Stimulated activated CD4-positive, alpha-beta T cell treated with anti-CD3 and anti-CD28 coated beads, Interleukin-4, amount 100 ng/mL, for 24 hours (primary cell): ENCODE data around the gene MTA3.

Experiments
- DNase-seq: peaks from one replicate; pipeline ENCODE4 v3.0.0-alpha.2; 2020

MTA3 gene

DNA sequence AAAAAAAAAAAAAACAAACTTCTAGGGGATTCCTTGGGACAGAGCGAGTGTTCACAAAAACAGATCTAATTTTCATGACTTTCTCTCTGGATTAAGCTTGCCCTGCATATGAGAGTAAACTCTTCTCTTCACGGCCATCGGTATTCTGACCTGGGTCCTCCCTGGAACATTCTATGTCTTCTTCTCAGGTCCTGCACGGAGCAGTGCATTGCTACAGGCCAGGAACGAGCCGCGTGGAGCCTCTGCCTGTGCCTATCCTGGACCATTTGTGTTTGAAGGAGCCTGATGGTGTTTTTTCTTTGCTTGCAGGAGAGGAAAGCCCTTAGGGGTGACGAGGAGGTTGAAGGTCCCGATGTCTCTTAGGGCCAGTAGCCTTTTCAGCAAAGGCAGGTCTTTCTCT is 197.3 kb downstream of the MTA3 start:
- DNase-seq, result no peak

DNA sequence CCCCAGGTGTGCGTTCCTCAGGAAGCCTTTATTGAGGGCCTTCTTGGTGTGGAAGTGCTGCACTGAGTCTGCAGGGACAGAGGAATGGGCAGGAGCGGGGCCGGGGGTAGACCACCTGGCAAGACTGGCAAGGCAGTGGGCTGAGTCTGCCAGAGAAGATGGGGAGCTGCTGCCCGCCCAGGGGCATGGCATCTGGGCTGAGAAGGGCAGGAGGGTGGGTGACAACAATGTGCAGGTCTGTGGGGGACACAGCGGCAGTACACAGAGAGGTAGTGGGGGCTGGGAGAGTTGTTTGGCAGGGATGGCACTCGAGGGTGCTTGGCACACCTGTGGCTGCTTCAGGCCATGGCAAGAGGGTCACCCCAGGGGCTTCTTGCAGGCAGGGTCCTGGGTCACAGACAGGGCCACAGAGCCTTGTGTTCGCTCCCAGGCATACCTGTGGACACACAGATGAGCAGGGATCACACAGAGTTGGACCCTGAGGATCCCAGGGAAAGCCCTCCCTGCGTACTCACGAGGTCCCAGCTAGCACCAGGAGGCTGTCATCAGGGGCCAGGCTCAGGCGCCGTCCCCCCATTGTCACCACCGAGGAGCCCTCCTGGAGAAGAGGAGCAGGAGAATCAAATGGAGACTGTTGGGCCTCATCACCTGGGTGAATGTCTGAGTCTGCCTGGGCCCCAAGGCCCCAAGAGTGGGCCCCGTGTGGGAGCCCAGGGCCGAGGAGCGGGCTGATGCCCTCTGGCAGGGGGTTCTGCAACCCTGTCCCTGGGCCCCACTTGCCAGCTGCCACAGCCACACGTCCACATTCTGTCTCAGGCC is 198.9 kb downstream of the MTA3 start:
- no peak for DNase-seq

DNA sequence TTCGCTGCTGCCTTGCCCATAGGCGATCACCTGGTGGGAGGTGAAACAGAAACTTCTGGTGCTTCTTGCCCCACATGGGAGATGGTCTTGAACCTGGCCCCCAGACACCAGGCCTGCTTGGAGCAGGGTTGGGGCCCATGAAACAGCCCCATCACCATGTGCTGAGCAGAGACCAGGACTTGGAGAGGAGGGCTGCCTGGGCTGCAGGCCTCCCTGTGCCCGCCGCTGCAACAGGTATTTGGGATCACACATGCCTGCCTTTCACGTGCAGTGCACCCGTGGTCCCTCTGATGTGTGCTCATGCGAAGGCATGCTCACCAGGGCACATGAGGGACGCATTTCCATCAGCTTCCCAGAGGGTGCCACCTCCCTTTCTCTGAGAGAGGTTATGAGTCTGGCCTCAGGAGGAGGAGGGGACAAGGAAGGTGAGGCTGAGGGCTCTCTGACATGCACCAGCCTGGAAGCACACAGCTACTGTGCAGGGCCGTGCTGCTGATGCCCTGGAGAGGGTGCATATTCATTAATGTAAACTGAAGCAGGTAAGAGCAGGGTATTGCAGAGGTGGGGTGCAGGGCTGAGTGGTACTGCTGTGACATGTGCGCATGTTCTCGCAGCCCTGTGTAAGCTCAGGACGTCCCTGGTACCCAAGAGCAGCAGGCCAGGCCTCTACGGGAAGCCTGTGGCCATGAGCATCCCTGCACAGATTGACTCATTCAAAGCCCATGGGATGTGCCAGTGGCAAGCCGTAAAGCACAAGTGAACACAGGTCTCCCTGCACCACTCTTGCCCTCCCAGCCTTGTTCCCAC is 199.7 kb downstream of the MTA3 start:
- DNase-seq, result no peak

DNA sequence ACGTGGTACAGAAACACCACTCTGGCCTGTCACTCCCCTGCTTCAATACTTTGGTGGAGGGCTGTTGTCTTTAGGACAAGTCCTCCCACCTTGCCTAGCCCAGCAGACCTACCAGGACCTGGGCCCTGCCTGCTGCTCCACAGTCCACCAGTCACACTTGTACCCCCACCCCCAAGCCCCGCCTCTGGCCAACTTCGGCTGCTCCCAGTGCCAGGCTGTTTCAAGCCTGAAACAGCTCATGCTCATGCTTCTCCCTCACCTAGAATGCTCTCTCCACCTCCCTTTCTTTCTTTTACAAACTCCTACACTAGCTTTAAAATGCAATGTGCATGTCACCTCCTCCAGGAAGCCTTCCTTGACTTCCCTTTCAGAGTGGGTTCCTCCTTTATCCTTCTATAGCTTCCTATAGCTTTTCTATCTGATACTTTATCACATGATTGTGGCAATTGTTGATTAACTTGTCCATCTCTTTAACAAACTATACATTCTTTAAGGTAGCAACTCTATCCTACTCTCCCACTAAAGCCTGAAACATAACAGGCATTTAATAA is 200.3 kb downstream of the MTA3 start:
- DNase-seq, result no peak

DNA sequence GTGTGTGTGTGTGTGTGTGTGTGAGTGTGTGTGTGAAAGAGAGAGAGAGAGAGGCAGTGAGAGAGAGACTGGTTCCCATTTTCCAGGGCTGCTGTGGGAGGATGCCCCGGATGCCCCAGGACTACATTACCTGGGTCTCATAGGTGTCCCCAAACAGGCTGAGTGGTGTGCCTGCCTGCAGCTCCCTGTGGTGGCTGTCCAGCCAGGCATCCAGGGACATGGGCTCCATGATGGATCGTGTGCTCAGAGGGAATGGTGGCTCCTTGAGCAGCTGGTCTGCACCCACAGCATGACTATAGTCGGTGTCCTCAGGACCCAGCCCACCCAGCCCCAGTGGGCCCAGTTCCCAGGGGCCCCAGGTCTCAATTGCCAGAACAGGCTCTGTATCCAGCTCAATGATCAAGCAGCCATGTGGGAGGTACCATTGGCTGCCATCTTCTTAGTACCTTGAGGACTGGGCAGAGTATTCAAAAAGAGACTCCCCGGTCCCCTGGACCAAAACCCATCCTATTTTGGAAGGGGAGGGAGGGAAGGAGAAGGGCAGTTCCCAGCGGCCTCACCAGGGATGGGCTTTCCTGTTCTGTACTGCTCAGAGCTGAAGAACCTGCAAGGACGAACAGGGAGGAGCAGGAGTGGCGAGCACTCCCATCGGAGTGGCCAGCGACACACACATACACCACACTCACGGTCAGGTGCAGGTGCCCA is 201.3 kb downstream of the MTA3 start:
- no peak for DNase-seq

DNA sequence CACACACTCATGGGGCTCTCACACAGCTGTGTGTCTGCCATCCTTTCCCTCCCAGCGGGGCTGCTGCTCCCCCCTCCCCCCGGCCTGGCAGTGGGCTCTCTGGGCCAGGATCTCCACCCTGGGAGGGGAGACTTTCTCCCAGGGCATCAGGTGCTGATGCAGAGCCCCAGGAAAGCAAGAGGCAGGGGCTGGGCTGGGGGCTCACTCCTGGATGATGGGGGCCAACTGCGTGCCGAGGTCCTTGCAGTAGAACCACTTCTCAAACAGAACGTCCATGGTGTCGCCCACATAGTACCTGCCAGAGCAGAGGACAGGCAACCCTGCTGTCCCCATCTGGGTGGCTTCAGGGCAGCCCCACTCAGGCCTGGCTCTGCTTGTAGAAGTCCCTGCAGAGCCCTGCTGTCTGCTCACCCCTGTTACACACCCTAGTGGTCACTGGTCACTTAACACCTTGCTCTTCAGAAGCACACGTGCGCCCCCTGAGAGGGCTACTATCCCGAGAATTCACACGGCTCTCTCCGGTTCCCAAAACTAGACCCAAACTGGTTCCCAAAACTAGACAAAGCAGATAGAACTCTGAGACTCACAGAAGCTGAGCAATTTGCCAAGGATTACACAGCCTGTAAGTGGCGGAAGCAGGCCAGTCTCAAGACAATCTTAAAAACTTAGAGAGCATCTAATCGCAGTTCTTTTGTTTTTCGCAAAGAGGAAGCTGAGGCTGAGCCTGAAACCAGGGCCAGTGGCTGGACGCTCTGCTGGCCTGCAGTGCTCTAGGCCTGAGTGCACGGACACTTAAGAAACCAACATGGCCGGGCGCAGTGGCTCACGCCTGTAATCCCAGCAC is 202.1 kb downstream of the MTA3 start:
- DNase-seq, result no peak

DNA sequence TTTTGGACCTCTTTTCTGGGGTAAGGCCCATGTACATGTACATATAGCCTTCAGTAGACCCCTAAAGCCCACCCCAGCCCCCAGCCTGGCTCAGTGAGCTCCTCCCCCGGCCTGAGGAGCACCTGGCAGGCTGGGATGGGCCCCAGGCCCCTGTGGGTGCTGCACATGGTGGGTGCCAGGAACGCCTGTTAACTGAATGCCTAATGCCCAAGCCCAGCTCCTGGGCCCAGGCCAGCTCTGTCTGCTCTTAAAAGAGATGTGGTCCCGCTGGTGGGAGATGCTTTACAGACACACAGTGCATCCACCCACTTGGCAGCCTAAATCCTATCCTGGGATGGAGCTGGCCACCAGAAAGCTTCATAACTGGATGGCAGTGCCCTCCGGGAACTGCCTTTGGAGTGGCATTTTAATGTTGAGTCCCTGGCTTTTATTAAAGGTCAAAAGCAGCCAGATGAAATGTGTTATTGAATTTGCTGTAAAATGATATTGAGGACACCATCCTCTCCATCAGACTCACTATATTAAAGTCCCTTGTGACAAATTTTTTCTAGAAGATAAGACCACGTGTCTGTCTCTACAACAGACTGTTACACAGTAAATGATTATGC is 203.2 kb downstream of the MTA3 start:
- DNase-seq, result no peak

DNA sequence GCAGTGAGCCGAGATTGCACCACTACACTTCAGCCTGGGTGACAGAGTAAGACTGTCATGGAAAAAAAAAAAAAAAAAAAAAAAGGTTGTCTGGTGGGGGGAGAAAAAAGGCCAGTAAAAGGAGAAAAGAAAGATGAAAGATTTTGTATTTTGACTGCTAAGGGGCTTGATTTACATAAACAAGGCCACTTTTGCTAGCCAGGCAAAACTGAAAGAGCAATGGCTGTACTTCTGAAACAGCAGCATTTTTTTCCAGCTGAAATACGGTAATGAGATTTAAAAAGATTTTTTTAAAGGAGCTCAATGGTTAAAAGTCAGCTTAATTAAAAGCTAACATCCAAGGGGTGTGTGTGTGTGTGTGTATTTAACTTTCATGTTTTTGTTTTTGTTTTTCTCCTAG is 206.8 kb downstream of the MTA3 start:
- DNase-seq, result no peak

DNA sequence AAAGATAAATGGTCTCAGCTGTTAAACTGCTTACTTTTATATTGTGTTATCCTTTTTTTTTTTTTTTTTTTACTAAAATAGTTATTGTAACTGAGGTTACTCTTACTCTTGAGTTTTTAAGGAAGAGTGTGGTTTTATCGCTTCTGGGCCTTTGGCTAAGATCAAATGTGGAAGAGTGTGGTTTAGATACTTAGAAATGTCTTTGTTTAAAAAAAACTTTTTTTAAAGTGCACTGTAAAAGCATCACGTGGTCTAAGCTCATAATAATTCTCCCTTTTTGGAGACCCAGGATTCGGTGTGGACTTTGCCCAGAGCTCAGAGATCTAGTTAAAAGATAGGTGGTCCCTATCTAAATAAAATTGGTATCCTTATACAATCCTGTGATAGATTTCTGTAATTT is 207.4 kb downstream of the MTA3 start:
- no peak for DNase-seq

DNA sequence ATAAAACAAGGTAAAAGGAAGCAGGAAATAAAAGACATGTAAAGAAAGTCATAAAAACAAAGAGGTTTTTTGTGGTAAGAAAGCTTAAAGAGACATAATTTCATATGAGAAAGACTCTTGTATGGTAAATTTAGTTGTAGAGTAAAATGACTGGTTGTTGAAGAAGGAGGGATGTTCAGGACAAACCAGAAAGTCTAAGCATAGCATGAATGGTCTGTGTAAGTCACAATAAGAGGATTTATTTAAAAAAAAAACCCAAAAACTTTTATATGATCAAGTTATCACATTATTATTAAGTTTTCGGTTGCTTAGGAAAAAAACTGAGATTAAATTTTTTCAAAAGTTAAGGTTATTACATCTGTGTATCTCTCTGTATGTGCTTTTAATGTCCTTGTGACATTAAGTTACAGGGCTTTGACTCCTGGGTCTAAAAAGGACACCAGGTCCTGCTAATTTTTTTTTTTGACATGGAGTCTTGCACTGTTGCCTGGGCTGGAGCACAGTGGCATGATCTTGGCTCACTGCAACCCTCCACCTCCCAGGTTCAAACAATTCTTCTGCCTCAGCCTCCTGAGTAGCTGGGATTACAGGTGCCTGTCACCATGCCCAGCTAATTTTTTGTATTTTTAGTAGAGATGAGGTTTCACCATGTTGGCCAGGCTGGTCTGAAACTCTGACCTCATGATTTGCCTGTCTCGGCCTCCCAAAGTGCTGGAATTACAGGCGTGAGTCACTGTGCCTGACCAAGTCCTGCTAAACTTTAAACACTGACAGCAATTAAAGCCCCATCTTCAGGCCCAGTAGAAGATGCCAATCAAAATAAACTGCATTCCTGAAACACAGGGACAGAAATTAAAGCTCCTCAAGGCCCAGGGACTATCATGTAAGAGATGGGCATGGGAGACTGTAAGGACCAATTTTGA is 209.7 kb downstream of the MTA3 start:
- no peak for DNase-seq

DNA sequence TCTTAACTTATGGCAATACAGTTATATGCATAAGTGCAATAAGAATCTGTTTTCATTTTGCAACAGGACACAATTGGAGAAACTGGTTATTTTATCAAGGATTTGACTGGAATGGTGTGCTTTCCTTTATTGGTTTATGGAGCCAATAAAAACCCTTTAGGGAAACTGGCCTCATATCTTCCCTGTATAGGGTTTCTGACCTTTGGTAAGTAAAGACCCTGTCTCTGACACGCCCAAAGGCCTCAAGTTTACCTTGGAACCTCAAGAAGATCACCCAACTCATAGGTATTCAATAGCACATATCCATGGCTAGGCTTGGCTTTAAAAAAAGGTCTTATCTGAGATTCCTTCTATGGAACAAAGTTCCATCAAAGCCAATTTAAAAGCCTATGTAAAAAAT is 212.7 kb downstream of the MTA3 start:
- DNase-seq, result no peak

DNA sequence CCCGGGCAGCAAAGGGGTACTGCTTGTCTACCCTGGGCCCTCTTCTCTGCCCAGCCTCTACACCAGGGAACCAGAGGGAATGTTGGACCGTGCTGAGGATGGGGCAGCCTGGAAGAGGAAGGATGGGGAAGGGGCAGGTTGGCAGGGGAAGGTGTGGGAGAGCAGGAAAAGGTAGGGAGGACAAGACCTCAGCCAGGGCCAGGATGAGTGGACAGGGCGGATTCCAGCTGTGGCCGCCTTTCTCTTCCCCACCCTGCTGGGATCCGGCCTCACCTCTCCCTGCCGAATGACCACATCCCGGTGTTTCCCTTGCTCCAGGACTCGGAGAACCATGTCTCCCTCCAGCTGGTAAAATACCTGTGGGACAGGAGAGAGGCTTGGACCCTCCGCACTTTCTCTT is 215.1 kb downstream of the MTA3 start:
- no peak for DNase-seq

DNA sequence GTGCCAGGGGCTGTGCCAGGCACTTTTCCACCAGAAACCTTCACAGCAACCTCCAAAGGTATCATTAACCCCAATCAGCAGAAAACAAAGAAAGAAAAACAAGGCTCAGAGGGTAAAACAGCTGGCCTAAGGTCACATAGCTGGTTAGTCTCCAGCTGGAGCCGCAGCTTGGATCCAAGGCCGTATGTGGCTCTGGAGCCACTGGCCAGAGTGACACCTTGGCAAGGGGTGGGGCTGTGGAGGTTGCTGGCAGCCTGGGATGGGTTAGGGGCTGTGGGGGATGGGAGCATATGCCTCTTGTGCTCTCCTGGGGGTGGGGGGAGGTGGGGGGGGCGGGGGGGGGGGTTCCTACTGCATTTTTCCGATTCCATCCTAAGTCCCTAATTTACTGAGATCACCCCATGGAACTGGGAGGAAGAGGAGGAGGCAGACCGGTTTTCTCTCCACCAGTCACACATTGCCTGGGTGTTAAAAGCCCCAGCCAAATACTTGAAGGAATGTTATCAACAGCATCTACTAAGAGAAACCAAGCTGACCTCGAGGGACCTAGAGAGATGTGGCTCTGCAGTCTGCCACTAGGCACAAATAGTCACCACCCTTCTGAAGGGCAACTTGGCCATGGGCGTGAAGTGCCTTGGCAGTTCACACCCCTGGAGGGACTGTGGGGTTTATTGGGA is 215.9 kb downstream of the MTA3 start:
- no peak for DNase-seq

DNA sequence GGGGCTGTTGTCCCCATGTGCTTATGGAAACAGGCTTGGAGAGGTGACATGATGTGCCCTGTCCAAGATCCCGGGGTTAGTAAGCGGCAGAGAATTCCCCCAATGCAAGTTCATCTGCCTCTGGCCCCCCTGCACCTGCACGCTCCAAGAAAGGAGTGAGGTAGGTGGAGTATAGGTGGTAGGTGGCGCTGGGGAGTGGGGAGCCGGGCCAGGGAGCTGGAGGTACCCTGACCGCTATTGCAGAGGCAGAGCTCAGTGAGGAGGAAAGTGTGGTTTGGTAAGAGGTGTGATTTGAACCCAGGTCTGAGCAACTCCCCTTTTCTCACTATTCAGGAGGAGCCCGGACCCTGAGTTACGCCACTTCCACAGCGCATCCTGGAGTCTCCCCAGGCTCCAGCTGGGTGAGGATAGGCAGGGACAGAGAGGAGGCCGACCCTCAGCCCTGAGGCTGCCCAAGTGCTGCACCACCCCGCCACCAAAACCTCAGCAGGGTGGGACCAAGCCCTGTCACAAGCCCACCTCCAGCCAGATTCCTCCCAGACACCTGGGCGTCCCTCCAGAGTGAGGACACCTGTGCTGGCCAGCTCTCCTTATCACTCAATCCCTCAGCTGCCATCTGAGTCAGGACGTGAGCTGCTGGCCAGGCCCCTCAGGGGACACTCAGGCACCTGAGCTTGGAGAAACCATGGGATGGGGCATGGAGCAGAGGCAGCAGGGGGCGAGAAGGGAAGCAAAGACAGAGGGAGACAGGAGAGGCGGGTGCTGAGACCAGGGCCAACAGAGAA is 218.3 kb downstream of the MTA3 start:
- no peak for DNase-seq

DNA sequence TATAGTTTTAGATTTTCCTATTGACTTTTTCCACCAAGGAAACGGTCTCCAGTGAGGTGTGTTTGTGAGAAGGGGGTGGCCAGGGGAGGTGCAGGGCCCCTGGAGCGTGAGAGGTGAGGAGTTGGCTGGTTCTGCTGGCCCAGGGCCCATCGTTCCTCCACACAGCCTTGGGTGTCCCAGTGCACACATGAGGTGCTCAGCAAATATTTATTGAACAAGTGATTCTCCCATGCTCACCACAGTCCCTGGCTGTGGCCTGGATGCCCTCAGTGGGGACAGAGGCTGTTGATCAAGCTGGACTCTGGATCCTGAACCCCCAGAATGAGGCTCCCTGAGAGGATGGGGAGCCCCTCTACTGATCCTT is 219.0 kb downstream of the MTA3 start:
- no peak for DNase-seq

DNA sequence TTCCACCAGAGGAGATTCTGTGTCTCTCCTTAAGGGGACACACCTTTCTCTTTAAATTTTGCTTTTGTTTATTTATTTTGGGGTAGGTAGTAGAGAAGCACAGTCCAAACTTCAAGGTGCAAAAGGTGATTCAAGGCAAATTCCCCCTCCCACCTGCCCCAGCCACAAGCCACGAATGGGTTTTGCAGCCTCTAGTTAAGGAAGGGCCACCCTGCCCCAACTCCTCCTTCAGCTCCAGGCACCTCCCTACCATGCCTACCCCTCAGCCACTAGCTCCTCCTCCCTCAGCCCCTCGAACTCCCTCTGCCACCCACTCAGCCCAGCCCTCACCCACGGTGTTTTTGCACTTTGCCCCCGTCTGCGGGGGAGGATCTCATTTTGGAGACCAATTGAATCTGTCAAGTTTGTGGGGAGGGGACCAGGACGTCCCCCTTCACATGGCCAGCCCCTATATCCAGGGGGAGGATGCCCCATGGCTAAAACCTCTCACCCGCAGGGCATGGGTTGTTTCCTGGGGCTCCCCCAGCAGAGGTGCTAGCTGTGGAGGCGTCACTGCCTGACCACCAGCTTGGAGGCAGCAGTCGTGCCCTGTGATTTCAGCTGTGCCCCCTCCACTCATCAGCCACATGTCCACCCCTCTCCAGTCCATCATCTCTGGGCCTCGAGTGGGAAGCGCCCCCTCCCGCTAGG is 219.5 kb downstream of the MTA3 start:
- DNase-seq, result no peak

DNA sequence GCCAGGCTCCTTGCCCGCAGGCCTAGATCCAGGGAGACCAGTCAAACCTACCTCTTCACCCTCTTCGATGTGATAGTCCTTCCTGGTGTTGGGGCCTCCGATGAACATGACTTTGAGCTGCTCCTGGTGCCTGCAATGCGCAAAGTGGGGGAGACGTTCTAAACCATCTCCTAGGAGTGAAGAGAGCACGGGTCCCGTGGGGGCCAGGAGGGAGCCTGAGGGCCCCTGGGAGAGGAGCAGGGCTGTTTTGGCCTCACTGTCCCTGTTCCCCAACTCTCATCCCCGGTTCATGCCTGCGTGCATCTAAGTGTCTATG is 220.0 kb downstream of the MTA3 start:
- DNase-seq, result no peak

DNA sequence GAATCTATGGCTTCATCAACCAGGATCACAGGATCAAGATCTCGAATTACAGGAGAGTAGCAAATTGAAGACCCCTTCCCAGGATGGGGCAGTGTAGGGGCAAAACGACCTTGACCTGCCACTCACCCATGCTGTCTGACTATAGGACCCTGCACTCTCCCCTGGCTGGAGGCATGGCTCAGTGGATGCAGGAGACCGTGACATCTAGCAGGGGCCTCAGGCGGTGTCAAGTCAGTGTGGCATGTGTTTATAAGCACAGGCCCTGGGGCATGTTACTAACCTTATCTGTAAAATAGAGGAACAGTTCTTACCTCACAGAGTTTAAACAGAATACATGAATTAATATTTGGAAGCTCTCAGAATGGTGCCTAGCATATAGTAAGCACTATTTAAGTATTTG is 220.4 kb downstream of the MTA3 start:
- DNase-seq, result no peak

DNA sequence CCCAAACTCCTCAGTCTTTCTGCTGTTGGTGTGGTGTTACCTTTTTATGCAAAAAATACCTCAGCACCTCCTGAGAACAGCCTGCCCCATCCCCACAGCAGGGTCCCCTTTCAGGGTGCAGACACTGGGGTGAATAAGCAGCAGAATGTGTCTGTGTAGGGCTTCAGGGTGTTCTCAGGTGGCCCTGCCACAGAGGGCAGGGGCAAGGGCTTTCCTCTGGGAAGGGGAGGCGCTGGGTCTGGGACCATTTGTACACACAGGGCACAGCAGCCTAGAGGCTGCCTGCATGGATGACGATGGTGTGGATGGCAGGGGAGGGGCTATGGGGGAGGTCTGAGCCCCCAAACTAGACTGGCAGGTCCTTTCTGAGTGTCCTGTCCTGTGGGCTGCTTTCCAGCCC is 221.3 kb downstream of the MTA3 start:
- DNase-seq, result no peak
